Activated T-helper 2 cell treated with anti-CD3 and anti-CD28 coated beads, Interferon-gamma antibody, Interleukin-2, Interleukin-4, amounts not matched to agents 10 μg/mL and 5 μg/mL and 100 μg/mL, durations not matched to agents 14 hours and 24 hours and 36 hours (primary cell): ENCODE results near the gene UBE2D2. TPM values are rescaled to one million over a fixed set of nuclear protein-coding genes. Genes with fewer than 3 reads are reported as not detected.
"Not testable (repeated sequence)": the region's sequence is repeated elsewhere in the genome, so short reads cannot be mapped to it uniquely, and the experiment has no call there.

ENCODE experiments used
- DNase-seq: peaks from one replicate; pipeline ENCODE4 v3.0.0; 2021; ENCODE audit warnings: low spot score
- H3K27ac Mint-ChIP-seq: one replicate; pipeline ENCODE4 v1.8.0; 2021; ENCODE audit warnings: mixed read lengths
- H3K27me3 Mint-ChIP-seq: one replicate; pipeline ENCODE4 v1.8.0; 2021; ENCODE audit warnings: low read depth, mixed read lengths
- H3K36me3 Mint-ChIP-seq: one replicate; pipeline ENCODE4 v1.8.0; 2021; ENCODE audit warnings: low read depth, mixed read lengths
- H3K4me1 Mint-ChIP-seq: one replicate; pipeline ENCODE4 v1.8.0; 2021; ENCODE audit warnings: low read depth, mixed read lengths
- H3K4me3 Mint-ChIP-seq: one replicate; pipeline ENCODE4 v1.8.0; 2021; ENCODE audit warnings: low read depth, mild to moderate bottlenecking, moderate library complexity, mixed read lengths
- H3K9me3 Mint-ChIP-seq: one replicate; pipeline ENCODE4 v1.8.0; 2021; ENCODE audit warnings: mixed read lengths
- intact Hi-C: fragments of 100-400 bp; cut with micrococcal nuclease; formaldehyde crosslinking; loops from one replicate; pipeline ENCODE4 v1.15.1; 2023
- total RNA-seq: library from RNA; stranded (reverse); gene quantifications from 2 replicates; pipeline ENCODE4 v1.2.3, GENCODE V29; 2022

The UBE2D2 gene
- 249 and 262 TPM in 2 replicates for total RNA-seq

DNA sequence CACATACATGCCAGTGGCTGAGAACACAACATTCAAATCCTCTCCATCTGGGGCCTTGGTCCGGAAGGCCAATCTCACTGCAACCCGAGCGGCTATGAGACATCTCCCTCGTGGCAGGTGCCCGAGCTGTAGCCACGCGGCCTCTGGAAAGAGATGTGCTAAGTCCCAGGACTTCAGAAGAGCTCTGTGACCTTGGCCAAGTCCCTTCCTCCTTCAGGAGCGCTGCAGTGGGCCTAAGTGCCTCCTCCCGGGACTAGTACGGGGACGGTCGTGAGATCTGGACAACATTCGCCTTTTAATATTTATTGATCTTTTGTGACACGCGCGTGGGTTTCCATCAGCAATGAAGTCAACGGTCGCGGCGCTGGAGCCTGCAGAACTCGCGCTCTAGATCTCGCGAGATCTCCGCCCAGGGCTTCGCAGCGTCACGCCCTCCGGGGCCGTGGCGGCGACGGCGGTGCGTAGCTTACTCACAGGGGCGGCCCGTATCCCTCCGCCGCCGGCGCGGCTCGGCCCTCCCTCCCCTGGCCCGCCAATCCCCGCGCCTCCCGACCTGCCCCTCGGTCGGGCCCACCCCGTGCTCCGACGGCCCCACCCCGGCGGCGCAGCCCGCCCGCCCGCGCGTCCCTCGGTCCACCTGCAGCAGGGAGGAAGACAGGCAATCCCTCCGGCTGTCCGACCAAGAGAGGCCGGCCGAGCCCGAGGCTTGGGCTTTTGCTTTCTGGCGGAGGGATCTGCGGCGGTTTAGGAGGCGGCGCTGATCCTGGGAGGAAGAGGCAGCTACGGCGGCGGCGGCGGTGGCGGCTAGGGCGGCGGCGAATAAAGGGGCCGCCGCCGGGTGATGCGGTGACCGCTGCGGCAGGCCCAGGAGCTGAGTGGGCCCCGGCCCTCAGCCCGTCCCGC, at the start of gene UBE2D2:
Gene UBE2D2, plus strand, starts transcription at position 588 of the 903 bp plus-strand sequence. CDS start 453 bp downstream, outside the sequence.
- intact Hi-C loops: loop anchor here (1.0 to 10.0 kb wide), 10 partner anchors 42 to 1384 kb away; partner anchors contain the start of genes ANKHD1, BRD8, DNAJC18 and KIF20A
- DNase-seq: peak; percentile 96
- H3K27ac Mint-ChIP-seq: peak within 1 kb of the TSS; percentile 98
- peaks cover 35% of the 10 kb centered on the region for H3K36me3 Mint-ChIP-seq
- no peaks in the 10 kb centered on the region for H3K27me3 Mint-ChIP-seq
- H3K4me1 Mint-ChIP-seq: peaks cover 32% of the 10 kb centered on the region
- no peaks in the 10 kb centered on the region for H3K9me3 Mint-ChIP-seq
- peak within 1 kb of the TSS; percentile 93 for H3K4me3 Mint-ChIP-seq

DNA sequence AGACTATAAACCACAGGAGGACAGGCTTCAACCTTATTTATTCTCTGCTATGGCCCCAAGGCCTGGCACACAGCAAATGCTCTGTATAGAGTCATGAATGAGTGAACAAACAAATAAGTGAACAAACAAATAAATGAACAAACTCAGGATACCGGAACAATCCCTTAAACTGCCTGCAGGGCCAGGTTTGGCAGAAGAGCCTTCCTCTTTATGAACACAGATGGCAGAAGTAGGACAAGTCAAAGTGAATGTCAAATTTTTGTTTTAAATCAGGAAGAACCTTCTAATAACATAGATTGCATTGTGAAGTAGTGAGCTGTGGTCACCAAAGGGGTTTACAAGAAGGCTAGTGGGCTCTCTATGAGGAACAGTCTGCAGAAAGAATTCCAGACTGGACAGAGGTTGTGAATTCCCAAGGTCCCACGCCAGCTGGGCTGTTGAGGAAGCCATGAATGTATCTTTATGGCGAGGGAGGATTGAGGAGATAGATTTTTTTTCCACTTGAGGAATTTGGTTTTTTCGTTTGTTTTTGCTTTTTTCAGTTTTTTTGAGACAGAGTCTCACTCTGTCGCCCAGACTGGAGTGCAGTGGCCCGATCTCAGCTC, 48.3 kb upstream of the UBE2D2 start:
- intact Hi-C loops: loop anchor here (1.0 to 5.0 kb wide), 5 partner anchors 31 to 98 kb away; partner anchors contain the start of genes DNAJC18, SMIM33 and STING1
- no peaks in the 10 kb centered on the region for H3K27me3 Mint-ChIP-seq
- H3K36me3 Mint-ChIP-seq: peaks cover 5% of the 10 kb centered on the region
- H3K4me3 Mint-ChIP-seq: no peak overlapping the region
- peaks cover 5% of the 10 kb centered on the region for H3K9me3 Mint-ChIP-seq
- DNase-seq: no peak
- peaks cover 48% of the 10 kb centered on the region for H3K4me1 Mint-ChIP-seq
- peak overlapping the region; percentile 82 for H3K27ac Mint-ChIP-seq

DNA sequence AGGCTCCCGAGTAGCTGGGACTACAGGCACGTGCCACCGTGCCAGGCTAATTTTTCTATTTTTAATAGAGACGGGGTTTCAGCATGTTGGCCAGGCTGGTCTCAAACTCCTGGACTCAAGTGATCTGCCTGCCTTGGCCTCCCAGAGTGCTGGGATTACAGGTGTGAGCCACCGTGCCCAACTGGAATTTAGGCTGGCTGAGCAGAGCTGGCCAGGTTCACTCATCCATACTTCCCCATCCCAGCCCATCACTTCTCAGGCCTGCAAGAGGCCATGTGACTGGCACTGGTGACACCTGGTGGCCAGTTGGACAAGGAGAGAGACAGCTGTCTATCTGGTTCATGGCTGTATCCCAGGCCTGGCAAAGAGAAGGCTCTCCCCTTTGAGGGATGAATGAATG, 47.7 kb upstream of the UBE2D2 start:
- H3K36me3 Mint-ChIP-seq, H3K9me3 Mint-ChIP-seq, H3K27me3 Mint-ChIP-seq, H3K4me3 Mint-ChIP-seq: not testable (repeated sequence)
- Mint-ChIP-seq H3K4me1 (peaks cover 48% of the 10 kb centered on the region), H3K27ac (peak overlapping the region; percentile 9)
- DNase-seq: peak; percentile 69
- intact Hi-C loops: loop anchor here (1.0 to 5.0 kb wide), 5 partner anchors 31 to 99 kb away; partner anchors contain the start of genes DNAJC18, SMIM33 and STING1

DNA sequence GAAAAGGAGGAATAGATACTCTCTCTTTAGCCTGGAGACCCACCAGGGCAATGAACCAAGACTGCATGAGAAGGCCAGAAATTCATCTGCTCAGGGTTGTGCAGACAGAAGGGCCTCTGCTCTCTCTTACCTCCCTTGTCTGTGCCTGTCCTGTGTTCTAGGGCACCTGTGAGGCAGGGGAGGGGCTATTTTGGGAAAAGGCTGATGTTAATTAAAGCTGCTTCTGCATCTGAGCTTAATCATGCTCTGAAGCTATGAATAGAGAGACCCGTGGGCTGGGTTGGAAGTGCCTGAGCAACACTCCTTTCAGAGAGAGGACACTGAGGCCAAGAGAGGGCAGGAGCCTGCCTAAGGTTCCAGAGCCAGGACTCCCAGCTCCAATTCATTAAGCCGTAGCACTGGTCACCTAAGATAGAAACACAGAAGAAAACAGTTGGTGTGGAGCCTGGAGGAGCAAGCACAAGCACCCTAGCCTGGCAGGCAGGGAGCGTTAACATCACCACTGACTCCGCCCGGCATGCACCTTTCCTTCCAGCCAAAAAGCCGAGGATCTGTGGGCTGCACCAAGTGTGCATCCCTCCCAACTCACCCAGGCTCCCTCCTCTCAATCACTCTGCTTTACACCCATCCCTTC, 47.2 kb upstream of the UBE2D2 start:
- H3K27me3 Mint-ChIP-seq: no peaks in the 10 kb centered on the region
- H3K4me1 Mint-ChIP-seq: peaks cover 50% of the 10 kb centered on the region
- H3K36me3 Mint-ChIP-seq: peaks cover 5% of the 10 kb centered on the region
- no peak for DNase-seq
- peaks cover 5% of the 10 kb centered on the region for H3K9me3 Mint-ChIP-seq
- H3K27ac Mint-ChIP-seq: peak overlapping the region; percentile 24
- H3K4me3 Mint-ChIP-seq: no peak overlapping the region
- intact Hi-C loops: loop anchor here (1.0 to 5.0 kb wide), 5 partner anchors 32 to 99 kb away; partner anchors contain the start of genes DNAJC18, SMIM33 and STING1

DNA sequence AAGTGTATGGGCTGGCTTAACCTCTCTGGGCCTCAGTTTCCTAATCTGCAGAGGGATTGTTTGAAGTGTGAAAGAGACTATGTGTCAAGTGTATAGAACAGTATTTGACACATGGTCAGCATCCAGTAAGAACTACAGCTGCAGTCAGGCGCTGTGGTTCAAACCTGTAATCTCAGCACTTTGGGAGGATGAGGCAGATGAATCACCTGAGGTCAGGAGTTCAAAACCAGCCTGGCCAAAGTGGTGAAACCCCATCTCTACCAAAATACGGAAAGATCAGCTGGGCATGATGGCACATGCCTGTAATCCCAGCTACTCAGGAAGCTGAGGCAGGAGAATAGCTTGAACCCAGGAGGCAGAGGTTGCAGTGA, 46.7 kb upstream of the UBE2D2 start:
- H3K36me3 Mint-ChIP-seq: peaks cover 5% of the 10 kb centered on the region
- DNase-seq: no peak
- intact Hi-C loops: loop anchor here (5.0 kb wide), 2 partner anchors 42 to 77 kb away; partner anchors contain the start of genes DNAJC18 and SMIM33
- H3K4me1 Mint-ChIP-seq: peaks cover 50% of the 10 kb centered on the region
- H3K9me3 Mint-ChIP-seq: peaks cover 5% of the 10 kb centered on the region
- no peak overlapping the region for H3K4me3 Mint-ChIP-seq
- no peak overlapping the region for H3K27ac Mint-ChIP-seq
- no peaks in the 10 kb centered on the region for H3K27me3 Mint-ChIP-seq

DNA sequence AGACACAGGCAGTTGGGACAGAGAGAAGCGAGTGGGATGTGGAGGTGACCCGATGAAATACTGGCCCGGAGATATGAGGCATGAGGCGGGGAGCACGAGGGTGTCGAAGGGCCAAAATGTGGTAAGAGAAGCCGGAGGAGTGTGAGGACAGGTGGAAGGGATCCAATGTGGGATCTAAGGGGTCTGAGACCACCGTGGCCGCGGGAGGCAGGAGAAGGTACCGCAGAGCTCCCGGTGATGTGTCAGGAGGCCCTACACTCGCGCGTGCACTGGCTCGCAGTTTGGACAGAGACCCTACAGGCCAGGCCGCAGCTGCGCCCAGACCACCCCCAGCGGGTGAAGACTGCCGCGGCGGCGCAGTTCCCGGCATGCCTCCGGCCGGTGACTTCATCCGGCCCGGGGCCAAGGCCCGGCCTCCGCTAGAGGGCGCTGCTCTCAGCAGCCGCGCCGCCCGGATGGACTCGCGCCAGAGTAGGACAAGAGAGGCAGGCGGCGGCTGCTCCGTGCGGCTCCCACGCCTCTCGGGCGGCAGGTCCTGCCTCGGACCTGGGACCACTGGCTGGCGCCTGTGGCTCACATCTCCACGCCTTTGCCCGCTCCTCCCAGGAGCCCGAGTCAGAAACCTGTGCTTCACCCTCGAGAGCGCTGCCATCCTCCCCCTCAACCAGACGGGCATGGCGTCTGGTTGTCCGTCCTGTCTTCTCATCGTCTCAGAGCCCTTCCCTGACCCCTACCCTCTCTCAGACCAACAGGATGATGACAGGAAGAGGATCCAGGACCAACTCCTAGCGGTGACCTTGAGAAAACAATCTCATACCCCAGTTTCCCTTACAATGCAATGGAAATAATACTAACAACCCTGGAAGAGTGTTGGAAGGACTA, 43.2 kb upstream of the UBE2D2 start:
- Mint-ChIP-seq H3K9me3 (no peaks in the 10 kb centered on the region), H3K4me3 (peak overlapping the region; percentile 79), H3K27ac (peak overlapping the region; percentile 88), H3K27me3 (no peaks in the 10 kb centered on the region), H3K36me3 (no peaks in the 10 kb centered on the region), H3K4me1 (peaks cover 23% of the 10 kb centered on the region)
- DNase-seq: peak; percentile 85
- intact Hi-C loops: loop anchor here (2.0 kb wide), 1 partner anchor 43 kb away; the partner anchor contains the start of gene UBE2D2

DNA sequence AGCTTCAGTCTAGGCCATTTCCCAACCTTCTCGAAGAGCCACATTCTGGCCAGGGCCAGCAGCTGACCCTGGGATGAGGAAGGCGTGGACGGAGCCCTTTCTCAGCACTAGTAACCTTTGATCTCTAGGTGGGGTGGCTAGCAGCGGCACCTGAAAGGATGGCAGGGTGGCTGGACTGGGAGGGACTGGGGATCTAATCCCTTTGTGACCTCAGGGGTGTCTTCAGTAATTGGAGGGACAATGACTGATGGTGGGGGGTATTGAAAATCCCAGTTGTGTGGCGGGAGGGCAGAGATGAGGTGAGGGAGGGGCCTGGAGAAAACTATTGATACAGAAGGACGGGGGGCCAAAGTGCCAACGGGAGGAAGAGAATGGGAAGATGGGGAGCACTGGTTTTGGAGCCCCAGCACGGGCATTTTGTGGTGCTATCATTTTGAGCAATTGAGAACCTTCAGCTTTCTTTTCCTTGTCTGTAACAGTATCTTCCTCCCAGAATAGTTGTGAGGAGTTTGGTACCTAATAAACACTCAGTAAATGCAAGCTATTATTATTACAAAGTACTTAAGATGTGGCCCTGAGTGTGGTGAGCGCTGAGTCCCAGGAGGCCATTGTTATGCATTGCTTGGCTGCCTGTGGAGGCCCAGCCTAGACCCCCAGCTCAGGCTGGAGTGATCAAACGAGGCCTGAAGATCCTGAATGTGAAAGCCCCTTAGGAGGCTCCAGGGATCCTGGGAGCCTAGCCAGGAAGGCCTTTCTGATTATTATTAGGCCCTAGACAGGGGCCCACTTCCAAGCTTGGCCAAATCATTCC, 37.3 kb upstream of the UBE2D2 start:
- intact Hi-C loops: no loop called here
- H3K4me3 Mint-ChIP-seq: no peak overlapping the region
- no peak for DNase-seq
- no peak overlapping the region for H3K27ac Mint-ChIP-seq
- H3K36me3 Mint-ChIP-seq: no peaks in the 10 kb centered on the region
- H3K9me3 Mint-ChIP-seq: no peaks in the 10 kb centered on the region
- H3K4me1 Mint-ChIP-seq: peaks cover 2% of the 10 kb centered on the region
- H3K27me3 Mint-ChIP-seq: no peaks in the 10 kb centered on the region

DNA sequence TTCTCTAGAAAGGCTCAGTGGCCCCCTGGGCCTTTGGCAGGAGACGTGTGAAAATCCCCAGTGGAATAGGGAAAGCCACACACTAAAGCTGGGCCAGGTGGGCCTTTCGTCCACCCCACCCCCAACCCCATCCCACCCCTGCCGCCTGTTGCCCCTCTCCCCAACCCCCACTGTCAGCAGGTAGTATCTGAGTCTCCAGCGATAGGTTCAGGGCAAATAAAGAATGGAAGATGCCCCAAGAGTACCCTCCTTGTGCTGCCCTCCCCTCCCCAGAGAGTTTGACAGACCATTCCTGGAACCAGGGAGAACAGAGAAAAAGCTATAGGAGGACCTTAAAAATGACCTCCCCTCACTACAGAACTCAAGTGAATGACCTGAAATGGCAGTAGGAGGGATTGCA, 36.7 kb upstream of the UBE2D2 start:
- Mint-ChIP-seq H3K4me1 (no peaks in the 10 kb centered on the region), H3K4me3 (no peak overlapping the region), H3K27me3 (no peaks in the 10 kb centered on the region), H3K9me3 (no peaks in the 10 kb centered on the region), H3K36me3 (no peaks in the 10 kb centered on the region), H3K27ac (no peak overlapping the region)
- intact Hi-C loops: no loop called here
- no peak for DNase-seq

DNA sequence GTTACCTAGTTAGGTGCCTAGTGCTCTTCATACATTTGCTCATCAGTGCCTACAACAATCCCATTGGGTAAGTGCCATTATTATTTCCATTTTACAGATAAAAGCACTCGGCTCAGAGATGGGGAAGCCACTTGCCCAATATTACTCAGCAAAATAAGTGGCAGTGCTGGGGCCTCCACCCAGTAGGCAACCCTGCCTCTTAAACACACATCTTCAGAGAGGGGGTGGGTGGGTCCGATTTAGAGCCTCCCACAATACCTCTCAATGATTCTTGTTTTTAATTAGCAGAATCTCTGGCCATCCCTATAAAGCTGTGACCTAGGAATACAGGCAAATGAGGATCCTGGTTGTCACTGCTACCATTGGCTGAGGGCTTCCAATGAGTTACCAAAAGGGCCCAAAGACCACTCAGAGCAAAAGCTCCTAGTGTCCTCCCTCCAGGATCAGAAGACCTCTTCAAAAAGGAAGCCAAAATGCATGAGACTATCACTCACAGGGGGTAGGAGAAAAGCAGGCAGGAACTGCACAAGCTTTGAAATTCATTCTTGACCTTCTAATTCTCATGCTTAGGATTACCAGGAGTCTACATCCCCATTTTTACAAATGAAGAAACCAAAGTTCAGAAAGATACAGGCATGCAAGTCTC, 36.1 kb upstream of the UBE2D2 start:
- intact Hi-C loops: no loop called here
- Mint-ChIP-seq H3K4me3 (no peak overlapping the region), H3K27me3 (no peaks in the 10 kb centered on the region), H3K36me3 (no peaks in the 10 kb centered on the region), H3K27ac (no peak overlapping the region), H3K4me1 (no peaks in the 10 kb centered on the region), H3K9me3 (no peaks in the 10 kb centered on the region)
- DNase-seq: no peak

DNA sequence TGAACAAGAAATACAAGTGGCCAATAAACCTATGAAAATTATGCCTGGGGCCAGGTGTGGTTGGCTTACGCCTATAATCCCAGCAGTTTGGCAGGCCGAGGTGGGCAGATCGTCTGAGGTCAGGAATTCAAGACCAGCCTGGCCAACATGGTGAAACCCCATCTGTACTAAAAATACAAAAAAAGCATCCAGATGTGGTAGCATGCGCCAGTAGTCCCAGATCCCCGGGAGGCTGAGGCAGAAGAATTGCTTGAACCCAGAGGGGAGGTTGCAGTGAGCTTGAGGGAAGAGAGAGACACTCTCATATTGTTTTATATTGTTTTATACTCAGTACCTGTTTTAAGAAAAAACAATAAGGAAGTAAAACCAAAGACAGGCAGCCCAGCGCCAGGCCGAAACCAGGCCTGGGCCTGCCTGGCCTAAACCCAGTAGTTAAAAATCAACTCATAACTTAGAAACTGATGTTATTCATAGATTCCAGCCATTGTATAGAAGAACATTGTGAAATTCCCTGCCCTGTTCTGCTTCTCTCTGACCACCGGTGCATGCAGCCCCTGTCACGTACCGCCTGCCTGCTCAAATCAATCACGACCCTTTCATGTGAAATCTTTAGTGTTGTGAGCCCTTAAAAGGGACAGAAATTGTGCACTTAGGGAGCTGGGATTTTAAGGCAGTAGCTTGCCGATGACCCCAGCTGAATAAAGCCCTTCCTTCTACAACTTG, 35.4 kb upstream of the UBE2D2 start:
- intact Hi-C loops, H3K4me1 Mint-ChIP-seq, H3K4me3 Mint-ChIP-seq, DNase-seq, H3K27me3 Mint-ChIP-seq, H3K36me3 Mint-ChIP-seq, H3K27ac Mint-ChIP-seq, H3K9me3 Mint-ChIP-seq: not testable (repeated sequence)
